D721Med (cell line): Measurements from ENCODE around the gene PAX6.

Experiments used
- DNase-seq: peaks from one replicate; pipeline ENCODE4 v3.0.0; 2011; ENCODE audit warnings: low spot score; ENCODE audit not compliant: insufficient read length
- FAIRE-seq: peaks from 2 replicates; lab custom pipeline; 2011; peaks lifted over from hg19 to GRCh38; lab: Jason Lieb, UNC
- TF ChIP-seq, protein P1 (sequence below): IDR thresholded peaks from 2 replicates; pipeline ENCODE4 v1.5.1; 2012; ENCODE audit warnings: mild to moderate bottlenecking, control low read depth; ENCODE audit not compliant: insufficient read depth; ENCODE audit errors: missing control alignments

The PAX6 gene

DNA sequence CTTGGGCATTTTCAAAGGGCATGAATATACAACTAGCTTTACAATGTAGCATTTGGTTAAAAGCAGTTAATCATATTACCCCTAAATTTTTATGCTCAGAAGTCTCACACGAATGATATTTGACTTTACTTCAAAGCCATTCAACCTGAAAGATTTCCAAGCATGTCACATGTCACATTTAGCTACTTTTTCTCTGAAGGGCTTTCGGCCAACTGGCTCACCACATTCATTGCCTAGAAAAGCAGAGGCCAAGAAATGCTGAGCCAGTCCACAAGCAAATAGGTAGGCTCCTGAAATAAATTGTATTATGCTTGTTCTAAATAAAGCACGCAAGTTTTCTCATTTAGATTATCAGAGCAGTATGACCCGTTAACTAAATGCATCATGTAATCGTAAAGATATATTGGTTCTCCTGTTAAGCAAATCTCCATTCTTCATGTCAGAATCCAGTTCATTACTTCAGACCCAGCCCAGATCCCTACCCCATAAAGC, 30.6 kb downstream of the PAX6 start:
- TF ChIP-seq, protein P1, sequence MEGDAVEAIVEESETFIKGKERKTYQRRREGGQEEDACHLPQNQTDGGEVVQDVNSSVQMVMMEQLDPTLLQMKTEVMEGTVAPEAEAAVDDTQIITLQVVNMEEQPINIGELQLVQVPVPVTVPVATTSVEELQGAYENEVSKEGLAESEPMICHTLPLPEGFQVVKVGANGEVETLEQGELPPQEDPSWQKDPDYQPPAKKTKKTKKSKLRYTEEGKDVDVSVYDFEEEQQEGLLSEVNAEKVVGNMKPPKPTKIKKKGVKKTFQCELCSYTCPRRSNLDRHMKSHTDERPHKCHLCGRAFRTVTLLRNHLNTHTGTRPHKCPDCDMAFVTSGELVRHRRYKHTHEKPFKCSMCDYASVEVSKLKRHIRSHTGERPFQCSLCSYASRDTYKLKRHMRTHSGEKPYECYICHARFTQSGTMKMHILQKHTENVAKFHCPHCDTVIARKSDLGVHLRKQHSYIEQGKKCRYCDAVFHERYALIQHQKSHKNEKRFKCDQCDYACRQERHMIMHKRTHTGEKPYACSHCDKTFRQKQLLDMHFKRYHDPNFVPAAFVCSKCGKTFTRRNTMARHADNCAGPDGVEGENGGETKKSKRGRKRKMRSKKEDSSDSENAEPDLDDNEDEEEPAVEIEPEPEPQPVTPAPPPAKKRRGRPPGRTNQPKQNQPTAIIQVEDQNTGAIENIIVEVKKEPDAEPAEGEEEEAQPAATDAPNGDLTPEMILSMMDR: no peak
- FAIRE-seq (no peak), DNase-seq (no peak)

DNA sequence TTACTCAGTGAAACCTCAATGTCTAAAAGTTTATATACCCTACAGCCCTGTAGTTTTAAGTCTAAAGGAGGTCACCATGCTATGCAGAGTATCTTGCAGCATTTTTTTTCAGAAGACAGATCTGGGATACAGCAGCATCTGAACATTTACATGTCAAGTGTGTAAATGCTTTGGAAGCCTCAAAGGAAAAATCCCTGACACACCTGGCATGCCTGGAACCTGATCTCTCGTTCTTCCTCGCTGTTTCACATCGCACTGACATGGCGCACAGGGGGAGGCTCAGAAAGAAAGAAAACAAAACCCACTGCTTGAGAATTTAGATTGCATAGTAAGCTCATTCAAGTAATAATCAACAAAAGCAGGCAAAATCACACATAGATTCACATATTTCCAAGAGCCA, 31.0 kb downstream of the PAX6 start:
- TF ChIP-seq, protein P1: no peak
- FAIRE-seq: no peak

DNA sequence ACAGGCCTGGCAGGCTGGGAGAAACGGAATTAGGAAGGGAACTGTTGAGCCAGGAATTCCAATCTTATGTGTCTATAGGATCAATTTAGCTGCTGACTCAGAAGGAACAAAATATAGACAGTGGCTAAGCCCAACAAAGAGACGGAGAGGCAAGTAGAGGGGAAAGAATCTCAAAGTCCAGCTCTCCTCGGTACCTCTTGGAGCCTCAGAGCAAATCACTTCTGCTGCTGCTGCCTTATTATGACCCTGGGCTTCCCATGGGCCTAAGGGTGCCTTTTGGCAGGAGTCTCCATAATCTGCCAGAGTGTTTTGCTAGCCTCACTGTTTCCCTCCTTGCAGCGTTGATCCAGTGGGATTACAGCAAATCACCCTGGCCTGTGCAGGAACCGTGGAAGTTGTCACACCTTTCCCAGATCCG, 31.7 kb downstream of the PAX6 start:
- DNase-seq (no peak), FAIRE-seq (no peak)
- TF ChIP-seq, protein P1: no peak

More for the DNA sequence above, 31.0 kb downstream of the PAX6 start:
- no peak for DNase-seq

DNA sequence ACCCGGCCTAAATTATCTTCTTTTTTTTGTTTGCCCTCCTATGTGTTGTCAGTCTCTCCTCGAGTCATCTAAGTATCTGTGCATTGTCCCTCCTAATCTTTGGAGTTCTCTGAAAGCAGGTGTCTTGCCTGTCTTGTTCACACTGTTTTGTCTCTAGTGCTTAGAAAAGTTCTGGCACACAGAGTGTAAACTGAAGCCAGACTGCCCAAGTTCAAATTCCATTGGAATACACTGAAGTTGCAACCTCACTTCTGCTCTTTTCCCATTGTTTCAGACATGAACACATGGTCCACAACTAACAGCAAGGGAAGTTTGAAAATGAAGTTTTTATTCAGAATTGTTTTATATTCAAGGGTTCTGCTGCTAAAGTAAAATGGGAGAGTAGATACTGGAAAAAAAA, 38.7 kb downstream of the PAX6 start:
- no peak for DNase-seq
- no peak for FAIRE-seq
- TF ChIP-seq, protein P1: no peak

DNA sequence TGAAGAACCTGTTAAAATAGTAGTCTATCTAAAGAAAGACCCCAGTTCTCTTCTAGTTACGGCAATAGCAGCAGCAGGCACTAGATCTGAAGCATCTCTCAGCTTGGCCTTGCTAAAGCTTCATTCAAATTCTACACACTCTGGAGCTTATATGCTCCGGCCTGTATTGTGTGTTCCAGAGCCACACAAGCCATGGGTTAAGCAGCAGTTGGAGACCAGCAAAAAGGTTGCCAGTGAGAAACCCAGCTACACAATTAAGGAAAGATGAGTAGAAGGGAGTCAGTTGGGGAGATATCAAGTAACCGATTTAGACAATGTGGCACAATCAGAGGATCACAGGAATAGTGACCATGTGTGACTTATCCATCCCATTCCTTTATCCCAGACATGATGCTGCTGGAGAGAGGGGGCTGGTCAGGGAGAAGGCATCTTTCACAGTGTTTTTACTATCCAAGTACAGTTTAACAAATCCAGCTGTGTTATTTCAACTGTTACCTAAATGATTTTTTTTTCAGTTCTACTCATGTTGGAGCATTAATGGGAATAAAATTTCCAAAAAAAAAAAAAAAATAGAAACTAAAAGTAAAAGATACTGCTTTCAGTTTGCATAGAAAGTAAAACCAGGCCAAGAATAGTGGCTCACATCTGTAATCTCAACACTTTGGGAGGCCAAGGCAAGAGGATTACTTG, 41.0 kb downstream of the PAX6 start:
- TF ChIP-seq, protein P1: no peak
- DNase-seq (no peak), FAIRE-seq (no peak)

DNA sequence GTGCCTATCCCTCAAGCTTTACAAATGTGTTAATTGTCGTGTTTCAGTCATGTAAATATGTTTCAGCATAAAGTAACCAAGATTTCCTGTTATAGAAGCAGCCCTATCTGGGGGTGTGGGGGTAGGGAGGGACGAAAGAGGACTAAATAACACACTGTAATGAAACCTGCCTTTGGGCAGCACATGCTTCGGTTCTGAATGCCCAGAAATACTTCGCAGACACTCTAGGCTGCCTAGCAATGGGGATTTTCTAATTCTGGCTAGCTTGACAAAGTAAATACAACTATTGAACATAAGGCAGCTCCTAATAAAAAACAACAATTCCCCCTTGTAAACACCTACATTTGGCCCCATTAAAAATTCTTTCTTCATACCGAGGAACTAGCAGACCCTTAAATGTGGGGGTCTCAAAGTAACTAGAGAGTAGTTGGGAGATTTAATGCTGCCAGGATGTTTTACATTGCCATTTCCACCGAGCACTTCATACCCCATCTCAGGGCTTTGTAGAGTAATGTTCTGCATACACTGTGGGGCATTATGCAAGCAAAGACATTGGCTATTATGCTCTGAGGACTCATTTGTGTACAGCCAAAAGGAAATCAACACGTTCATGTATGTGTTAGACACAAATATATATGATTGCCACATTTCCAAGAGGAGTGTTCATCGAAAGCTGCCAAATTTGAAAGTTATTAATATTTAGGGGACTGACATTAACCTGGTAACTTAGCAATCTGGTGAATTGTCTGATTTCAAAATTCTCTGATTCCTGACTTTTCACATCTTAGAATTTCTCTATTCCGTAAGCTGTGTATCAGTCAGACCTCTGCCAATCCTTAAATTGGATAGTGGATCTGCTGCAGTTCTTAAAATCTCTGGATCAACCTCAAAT, 42.1 kb downstream of the PAX6 start:
- TF ChIP-seq, protein P1: no peak
- no peak for DNase-seq
- no peak for FAIRE-seq
